Measurements from ENCODE around the gene CCNL2. TPM values are rescaled to one million over a fixed set of nuclear protein-coding genes. Genes with fewer than 3 reads are reported as not detected.

The CCNL2 gene
- total and polyA plus RNA-seq, 2 experiments from 2014 or later, result 150 to 199 TPM

- H3K4me2 ChIP-seq (ENCODE audit: unreplicated experiment), result no peak overlapping the region
- no peak overlapping the region for H3K9ac ChIP-seq
- no peak overlapping the region for H3K4me3 ChIP-seq
- TF ChIP-seq EZH2 (IDR thresholded peaks at IDR 0.05; ENCODE audit: insufficient read depth, poor library complexity, severe bottlenecking) (no peak), EZH2phosphoT487 (IDR thresholded peaks at IDR 0.05; ENCODE audit: insufficient read depth, low read depth) (no peak)
- no peaks in the 10 kb centered on the region for H3K9me3 ChIP-seq (ENCODE audit: low read depth)
- no peaks in the 10 kb centered on the region for H3K4me1 ChIP-seq (ENCODE audit: insufficient read depth)
- no peaks in the 10 kb centered on the region for H4K20me1 ChIP-seq (ENCODE audit: insufficient read depth)
- 0 out of 2 replicates have a peak, but pooled peaks cover 7% of the 10 kb centered on the region for H3F3A ChIP-seq (ENCODE audit: insufficient read depth)
- no peaks in the 10 kb centered on the region for H3K27me3 ChIP-seq (replicated peaks; ENCODE audit: insufficient read depth)
- no peaks in the 10 kb centered on the region for H3K9me2 ChIP-seq (ENCODE audit: insufficient read depth)
- H3K36me3 ChIP-seq (ENCODE audit: low read depth), result no peaks in the 10 kb centered on the region
- in situ Hi-C loops (cut with MboI), result no loop called here
- no peak for DNase-seq
- WGBS, 2 experiments (ENCODE audit: low coverage in 1 of 2, low lambda C conversion rate in 2 of 2, missing lambda C conversion rate in 2 of 2), result 88 to 90% methylated on average over 18 to 27 of the region's 28 CpGs
- no peak overlapping the region for H3K27ac ChIP-seq
- H3K79me2 ChIP-seq (ENCODE audit: insufficient read depth), result no peaks in the 10 kb centered on the region
- H2AFZ ChIP-seq, result no peak overlapping the region
Observed at GRCh38 chr1:1432274-1432950, 33.3 kb upstream of the CCNL2 start.

GRCh38 chr1:1431845-1432273, 32.7 kb upstream of the CCNL2 start:
- TF ChIP-seq EZH2 (IDR thresholded peaks at IDR 0.05; ENCODE audit: insufficient read depth, poor library complexity, severe bottlenecking), result no peak
- no peak for TF ChIP-seq EZH2phosphoT487 (IDR thresholded peaks at IDR 0.05; ENCODE audit: insufficient read depth, low read depth)
- H3K79me2 ChIP-seq (ENCODE audit: insufficient read depth), result no peaks in the 10 kb centered on the region
- 66 to 67% methylated on average over 5 of the region's 5 CpGs for WGBS, 2 experiments (ENCODE audit: low coverage in 1 of 2, low lambda C conversion rate in 2 of 2, missing lambda C conversion rate in 2 of 2)
- no peak overlapping the region for H3K4me2 ChIP-seq (ENCODE audit: unreplicated experiment)
- H2AFZ ChIP-seq, result no peak overlapping the region
- H3K36me3 ChIP-seq (ENCODE audit: low read depth), result no peaks in the 10 kb centered on the region
- H3K9ac ChIP-seq, result no peak overlapping the region
- H3K27me3 ChIP-seq (replicated peaks; ENCODE audit: insufficient read depth), result no peaks in the 10 kb centered on the region
- DNase-seq, result no peak
- H4K20me1 ChIP-seq (ENCODE audit: insufficient read depth), result no peaks in the 10 kb centered on the region
- 0 out of 2 replicates have a peak, but pooled peaks cover 7% of the 10 kb centered on the region for H3F3A ChIP-seq (ENCODE audit: insufficient read depth)
- no peak overlapping the region for H3K27ac ChIP-seq
- H3K4me3 ChIP-seq, result no peak overlapping the region
- H3K4me1 ChIP-seq (ENCODE audit: insufficient read depth), result no peaks in the 10 kb centered on the region
- in situ Hi-C loops (cut with MboI), result no loop called here
- H3K9me2 ChIP-seq (ENCODE audit: insufficient read depth), result no peaks in the 10 kb centered on the region
- no peaks in the 10 kb centered on the region for H3K9me3 ChIP-seq (ENCODE audit: low read depth)

- in situ Hi-C loops (cut with MboI), result no loop called here
- Histone ChIP-seq H3K36me3 (ENCODE audit: low read depth) (no peaks in the 10 kb centered on the region), H3K9ac (no peak overlapping the region), H3K4me2 (ENCODE audit: unreplicated experiment) (no peak overlapping the region), H3K27ac (no peak overlapping the region), H3K9me2 (ENCODE audit: insufficient read depth) (no peaks in the 10 kb centered on the region), H3K9me3 (ENCODE audit: low read depth) (no peaks in the 10 kb centered on the region), H3F3A (ENCODE audit: insufficient read depth) (0 out of 2 replicates have a peak, but pooled peaks cover 7% of the 10 kb centered on the region), H3K4me3 (no peak overlapping the region), H3K27me3 (replicated peaks; ENCODE audit: insufficient read depth) (no peaks in the 10 kb centered on the region), H2AFZ (no peak overlapping the region), H3K4me1 (ENCODE audit: insufficient read depth) (no peaks in the 10 kb centered on the region), H4K20me1 (ENCODE audit: insufficient read depth) (no peaks in the 10 kb centered on the region), H3K79me2 (ENCODE audit: insufficient read depth) (no peaks in the 10 kb centered on the region)
- no peak for DNase-seq
- TF ChIP-seq EZH2 (IDR thresholded peaks at IDR 0.05; ENCODE audit: insufficient read depth, poor library complexity, severe bottlenecking) (no peak), EZH2phosphoT487 (IDR thresholded peaks at IDR 0.05; ENCODE audit: insufficient read depth, low read depth) (no peak)
- WGBS, 2 experiments (ENCODE audit: low coverage in 1 of 2, low lambda C conversion rate in 2 of 2, missing lambda C conversion rate in 2 of 2), result 71 to 78% methylated on average over 11 to 18 of the region's 18 CpGs
Observed at GRCh38 chr1:1430992-1431844, 32.1 kb upstream of the CCNL2 start.

GRCh38 chr1:1430114-1430982, 31.2 kb upstream of the CCNL2 start:
- Histone ChIP-seq H3K4me2 (ENCODE audit: unreplicated experiment) (no peak overlapping the region), H3K9me2 (ENCODE audit: insufficient read depth) (no peaks in the 10 kb centered on the region), H3F3A (ENCODE audit: insufficient read depth) (0 out of 2 replicates have a peak, but pooled peaks cover 7% of the 10 kb centered on the region), H3K36me3 (ENCODE audit: low read depth) (no peaks in the 10 kb centered on the region), H3K27ac (no peak overlapping the region), H3K27me3 (replicated peaks; ENCODE audit: insufficient read depth) (no peaks in the 10 kb centered on the region), H4K20me1 (ENCODE audit: insufficient read depth) (no peaks in the 10 kb centered on the region), H3K9ac (no peak overlapping the region), H3K9me3 (ENCODE audit: low read depth) (no peaks in the 10 kb centered on the region), H3K4me1 (ENCODE audit: insufficient read depth) (no peaks in the 10 kb centered on the region), H2AFZ (no peak overlapping the region), H3K79me2 (ENCODE audit: insufficient read depth) (no peaks in the 10 kb centered on the region), H3K4me3 (no peak overlapping the region)
- TF ChIP-seq EZH2 (IDR thresholded peaks at IDR 0.05; ENCODE audit: insufficient read depth, poor library complexity, severe bottlenecking) (no peak), EZH2phosphoT487 (IDR thresholded peaks at IDR 0.05; ENCODE audit: insufficient read depth, low read depth) (no peak)
- WGBS, 2 experiments (ENCODE audit: low coverage in 1 of 2, low lambda C conversion rate in 2 of 2, missing lambda C conversion rate in 2 of 2), result 45 to 52% methylated on average over 31 to 35 of the region's 35 CpGs
- in situ Hi-C loops (cut with MboI), result no loop called here
- DNase-seq, result peak; percentile 27
